ENCODE measurements around the gene TBC1D22B.
"Not testable (repeated sequence)": the region's sequence is repeated elsewhere in the genome, so short reads cannot be mapped to it uniquely, and the experiment has no call there.

TBC1D22B gene

GRCh38 chr6:37324131-37325033, 66.8 kb downstream of the TBC1D22B start:
- no peak for DNase-seq

GRCh38 chr6:37330345-37330744, 72.8 kb downstream of the TBC1D22B start:
- DNase-seq = not testable (repeated sequence)

DNA sequence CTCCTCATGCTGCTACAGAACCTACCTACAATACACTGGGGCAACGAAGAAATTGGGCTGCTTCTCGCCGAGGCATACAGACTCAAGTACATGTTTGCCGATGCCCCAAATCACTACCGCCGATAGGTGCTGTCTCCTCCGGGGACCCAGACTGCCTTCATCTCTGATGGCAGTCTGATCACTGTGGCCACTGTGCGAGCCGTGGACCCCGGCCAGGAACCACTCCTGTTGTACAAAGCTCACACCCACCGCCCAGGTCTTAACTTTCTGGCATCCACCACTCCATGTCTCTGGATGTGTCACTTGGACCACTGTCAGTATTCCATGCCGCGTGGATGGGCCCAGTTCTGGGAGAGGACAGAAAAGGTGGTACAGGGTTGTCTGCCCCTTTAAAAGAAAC, 73.5 kb downstream of the TBC1D22B start:
- DNase-seq = no peak

- DNase-seq = no peak
These were observed 75.3 kb downstream of the TBC1D22B start for GRCh38 chr6:37332894-37333293.

DNA sequence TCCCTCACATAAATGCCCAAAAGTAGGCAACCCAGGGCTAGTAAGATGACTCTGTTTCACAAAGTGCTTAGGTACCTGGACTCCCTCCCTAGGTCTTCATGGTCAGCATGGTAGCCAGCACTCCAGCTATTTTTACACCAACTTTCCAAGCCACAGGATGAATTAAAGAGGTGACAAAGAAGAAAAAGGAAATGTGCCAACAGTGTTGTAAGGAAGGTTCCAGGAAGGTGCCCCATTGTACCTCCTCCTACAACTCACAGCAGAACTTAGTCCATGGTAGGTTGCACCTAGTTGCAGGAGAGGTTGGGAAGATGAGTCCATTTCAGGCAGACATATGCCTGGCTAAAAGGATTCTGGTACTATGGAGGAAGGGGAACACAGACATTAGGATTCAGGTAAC, 76.5 kb downstream of the TBC1D22B start:
- no peak for DNase-seq

GRCh38 chr6:37338317-37338716, 80.7 kb downstream of the TBC1D22B start:
- not testable (repeated sequence) for DNase-seq

DNA sequence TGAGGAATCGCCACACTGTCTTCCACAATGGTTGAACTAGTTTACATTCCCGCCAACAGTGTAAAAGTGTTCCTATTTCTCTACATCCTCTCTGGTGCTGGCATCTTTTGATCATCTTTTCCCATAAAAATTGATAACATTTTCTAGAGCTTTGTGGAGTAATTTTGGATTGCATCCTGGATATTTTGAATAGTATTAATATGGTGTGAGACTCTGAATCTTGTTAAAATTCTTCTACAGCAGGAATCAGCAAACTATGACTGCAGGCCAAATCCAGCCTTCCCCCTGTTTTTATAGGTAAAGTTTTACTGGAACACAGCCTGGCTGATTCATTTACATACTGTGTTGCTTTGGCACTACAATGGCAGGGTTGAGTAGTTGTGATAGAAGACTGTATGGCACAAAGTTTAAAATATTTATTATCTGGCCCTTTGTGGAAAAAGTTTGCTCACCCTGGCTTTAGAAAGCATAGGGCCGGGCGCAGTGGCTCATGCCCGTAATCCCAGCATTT, 81.2 kb downstream of the TBC1D22B start:
- no peak for DNase-seq

DNA sequence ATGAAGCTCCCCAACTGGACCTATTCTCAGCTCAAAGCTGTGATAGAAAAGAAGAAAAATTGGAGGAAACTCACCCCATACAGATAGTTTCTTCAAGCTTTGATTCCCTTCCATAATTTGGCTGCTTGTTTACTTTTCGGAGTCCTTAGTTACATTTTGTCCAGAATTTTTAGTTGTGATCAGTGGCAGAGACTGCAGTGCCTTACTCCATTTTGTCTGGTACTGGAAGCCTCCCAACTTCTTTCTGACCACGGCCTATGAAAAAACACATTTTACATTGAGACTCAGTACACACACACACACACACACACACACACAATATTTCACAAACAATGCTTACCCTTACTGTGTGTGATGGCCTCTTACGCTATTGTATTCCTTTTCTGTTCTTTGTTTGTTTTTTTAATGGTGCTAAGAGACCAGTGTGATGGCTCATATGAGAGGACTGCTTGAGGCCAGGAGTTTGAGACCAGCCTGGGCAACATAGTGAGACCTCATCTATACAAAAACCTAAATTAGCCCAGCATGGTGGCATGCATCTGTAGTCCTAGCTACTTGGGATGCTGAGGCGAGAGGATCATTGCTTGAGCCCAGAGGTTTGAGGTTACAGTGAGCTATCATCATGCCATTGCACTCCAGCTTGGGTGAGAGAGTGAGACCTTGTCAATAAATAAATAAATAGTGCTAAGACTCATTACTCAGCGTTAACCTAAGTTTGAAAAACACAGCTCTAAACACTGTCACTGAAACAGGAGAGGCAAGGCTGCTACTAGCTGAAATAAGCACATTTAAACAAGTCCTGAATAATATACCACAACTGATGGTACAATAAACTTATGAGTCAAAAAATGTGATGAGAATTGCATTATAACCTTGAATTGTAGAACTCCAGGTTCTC, 82.4 kb downstream of the TBC1D22B start:
- no peak for DNase-seq

DNA sequence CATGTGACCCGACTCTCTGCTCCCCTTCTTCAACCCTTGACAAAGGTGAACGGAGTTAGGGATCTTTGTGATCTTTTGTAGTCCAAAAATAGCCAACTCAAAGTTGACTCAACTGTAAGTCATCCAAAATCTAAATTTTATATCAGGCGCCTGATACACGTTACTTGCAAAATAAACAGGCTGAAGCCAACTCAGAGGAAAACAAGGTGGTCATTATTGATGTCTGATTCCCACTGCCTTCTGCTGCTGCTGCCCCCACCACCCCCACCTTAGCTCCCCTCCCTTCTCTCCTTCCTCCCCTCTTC, 83.0 kb downstream of the TBC1D22B start:
- DNase-seq = no peak

DNA sequence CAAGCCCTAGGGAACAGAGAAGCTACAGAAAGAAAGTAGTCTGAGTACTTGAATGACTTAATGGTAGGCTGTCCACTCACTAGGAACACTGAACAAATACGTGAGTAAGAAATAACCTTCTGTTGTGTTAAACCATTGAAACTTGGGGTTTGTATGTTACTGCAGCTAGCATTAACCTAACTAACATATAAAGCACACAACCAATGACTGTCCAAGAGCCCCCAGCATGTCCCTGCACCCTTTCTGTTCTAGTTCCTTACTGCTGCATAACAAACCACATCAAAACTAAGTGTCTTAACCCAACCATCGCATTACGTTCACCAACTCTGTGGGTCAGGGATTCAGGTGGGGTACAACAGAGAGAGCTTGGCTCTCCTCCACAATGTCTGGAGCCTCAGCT, 85.7 kb downstream of the TBC1D22B start:
- DNase-seq = no peak

- DNase-seq = no peak
These were observed 86.7 kb downstream of the TBC1D22B start for GRCh38 chr6:37344308-37344707.

GRCh38 chr6:37345804-37346203, 88.2 kb downstream of the TBC1D22B start:
- DNase-seq = not testable (repeated sequence)

GRCh38 chr6:37347177-37347576, 89.6 kb downstream of the TBC1D22B start:
- DNase-seq = no peak

DNA sequence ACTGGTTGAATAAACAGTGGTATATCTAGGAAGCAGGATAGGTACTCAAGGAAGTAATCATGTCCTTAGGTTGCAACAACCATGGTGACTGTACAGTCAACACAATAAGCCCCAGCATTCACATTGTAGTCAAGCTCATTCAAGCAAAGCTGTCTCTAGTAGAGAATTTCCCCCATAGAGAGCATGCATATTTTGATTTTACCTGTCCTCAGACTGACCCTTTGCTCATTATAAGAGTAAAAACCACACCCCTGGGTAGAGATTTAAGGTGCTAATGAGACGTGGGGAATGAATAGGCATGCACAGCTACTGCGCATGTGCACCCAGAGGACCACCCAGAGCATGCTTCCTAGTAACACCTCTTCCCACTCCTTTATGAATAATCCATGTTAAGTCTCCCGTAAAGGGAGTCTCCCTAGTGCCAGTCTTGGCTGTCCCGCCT, 90.1 kb downstream of the TBC1D22B start:
- no peak for DNase-seq

DNA sequence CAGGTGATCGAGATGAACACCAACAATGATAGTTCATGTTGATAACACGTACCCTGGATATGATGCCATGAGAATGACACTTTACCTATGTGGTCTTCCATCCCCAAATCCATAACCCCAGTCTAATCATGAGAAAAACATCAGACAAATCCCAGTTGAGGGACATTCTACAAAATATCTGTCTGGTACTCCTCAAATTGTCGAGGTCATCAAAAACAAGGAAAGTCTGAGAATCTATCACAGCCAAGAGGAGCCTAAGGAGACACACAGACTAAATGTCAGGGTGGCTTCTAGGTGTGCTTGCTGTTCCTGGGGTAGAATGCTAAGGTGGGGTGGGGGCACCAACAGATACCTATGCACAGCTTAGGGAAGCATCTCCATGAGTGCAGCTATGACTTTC, 93.5 kb downstream of the TBC1D22B start:
- DNase-seq = no peak

DNA sequence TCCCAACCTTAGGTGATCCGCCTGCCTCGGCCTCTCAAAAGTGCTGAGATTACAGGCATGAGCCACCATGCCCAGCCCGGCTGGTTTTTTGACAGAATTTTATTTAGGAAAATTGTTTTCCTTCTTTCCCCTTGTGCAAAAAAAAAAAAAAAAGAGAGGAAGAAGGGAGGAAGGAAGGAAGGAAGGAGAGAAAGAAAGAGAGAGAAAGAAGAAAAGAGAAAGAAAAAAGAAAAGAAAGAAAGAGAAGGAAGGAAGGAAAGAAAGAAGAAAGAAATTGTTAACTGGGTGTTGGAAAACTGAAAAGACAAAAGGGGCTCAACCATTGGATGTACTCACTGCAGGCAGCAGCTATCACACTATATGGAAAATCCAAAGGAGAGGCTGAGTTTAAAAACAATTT, 94.8 kb downstream of the TBC1D22B start:
- no peak for DNase-seq

DNA sequence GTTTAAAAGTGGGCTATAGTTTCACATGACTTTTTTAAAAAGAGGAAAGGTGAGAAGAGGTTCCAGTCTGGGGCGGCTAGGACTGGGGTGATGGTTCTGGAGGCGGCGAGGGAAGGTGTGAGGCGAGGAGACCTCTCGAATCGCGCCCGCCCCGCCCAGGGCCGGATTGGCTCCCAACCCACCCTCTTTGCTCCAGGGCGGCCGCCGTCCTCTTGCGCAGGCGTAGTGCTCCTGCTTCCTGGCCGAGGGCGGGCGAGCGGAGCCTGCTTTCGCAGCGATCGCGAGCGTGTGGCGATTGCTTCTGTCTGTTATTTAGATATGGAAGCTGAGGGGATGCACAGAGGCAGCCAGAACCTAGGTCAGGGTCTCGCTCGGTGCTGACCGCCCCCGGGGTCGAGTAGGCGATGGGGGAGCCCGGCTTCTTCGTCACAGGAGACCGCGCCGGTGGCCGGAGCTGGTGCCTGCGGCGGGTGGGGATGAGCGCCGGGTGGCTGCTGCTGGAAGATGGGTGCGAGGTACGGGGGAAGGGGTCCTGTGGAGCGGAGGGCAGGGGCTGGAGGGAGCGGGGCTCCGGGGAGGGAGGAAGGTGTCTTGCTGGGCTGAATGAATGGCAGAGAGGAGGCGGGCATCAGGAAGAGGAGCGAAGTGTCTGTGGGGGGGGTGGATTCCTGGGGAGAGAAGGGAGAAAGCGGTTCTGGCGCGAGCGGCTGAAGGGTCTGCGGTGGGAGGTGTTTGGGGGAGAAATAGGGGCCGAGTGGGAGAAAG, 96.4 kb downstream of the TBC1D22B start, which contains the start of gene RNF8:
TSS of gene RNF8 (plus strand) at position 223 of the 765 bp plus-strand sequence. CDS start at position 405, 182 bp downstream.
- DNase-seq = peak; percentile 25

- DNase-seq = no peak
These were observed 97.2 kb downstream of the TBC1D22B start for GRCh38 chr6:37354526-37355384.

GRCh38 chr6:37357288-37357687, 99.7 kb downstream of the TBC1D22B start:
- no peak for DNase-seq

- DNase-seq = no peak
These were observed 100.3 kb downstream of the TBC1D22B start for GRCh38 chr6:37357860-37358259.

GRCh38 chr6:37359039-37359438, 101.5 kb downstream of the TBC1D22B start:
- no peak for DNase-seq
